Cardiac muscle cell (in vitro differentiated cells and primary cell): ENCODE results near the gene SCYL3. TPM values are rescaled to one million over a fixed set of nuclear protein-coding genes. Genes with fewer than 3 reads are reported as not detected.

ENCODE experiments used
- DNase-seq, 2 donors: peaks; one replicate each; pipeline versions ENCODE4 v3.0.0 to v3.0.0-alpha.2; 2010 to 2017; ENCODE audit warnings: low read depth in 1 of 2, low spot score in 1 of 2
- H3K27ac ChIP-seq: fragments of 200-600 bp; sonication (generic); 2 replicates; pipeline ENCODE4 v1.5.1; 2016
- H3K27me3 ChIP-seq: fragments of 200-600 bp; sonication (generic); 2 replicates; pipeline ENCODE4 v1.6.0; 2016; ENCODE audit warnings: control low read depth
- H3K36me3 ChIP-seq: fragments of 200-600 bp; sonication (generic); 2 replicates; pipeline ENCODE4 v1.5.1; 2016; ENCODE audit warnings: control low read depth
- H3K4me1 ChIP-seq: fragments of 200-600 bp; sonication (generic); 2 replicates; pipeline ENCODE4 v1.8.1; 2017; ENCODE audit warnings: low read depth, mild to moderate bottlenecking, mixed run types
- H3K4me3 ChIP-seq: fragments of 200-600 bp; sonication (generic); 2 replicates; pipeline ENCODE4 v1.5.1; 2016; ENCODE audit warnings: mild to moderate bottlenecking
- H3K9me3 ChIP-seq: fragments of 200-600 bp; sonication (generic); 2 replicates; pipeline ENCODE4 v1.5.1; 2017; ENCODE audit warnings: low read depth, mild to moderate bottlenecking, control low read depth
- CTCF ChIP-seq: IDR thresholded peaks from 2 replicates; pipeline ENCODE4 v1.5.1; 2012; ENCODE audit warnings: low read depth, mild to moderate bottlenecking, low read length
- polyA plus RNA-seq: library from polyadenylated mRNA; unstranded; fragments of >200 nt; fragmentation: Nextera tagmentation; extraction: Ambion mirVana; gene quantifications from 2 replicates; pipeline ENCODE4 v1.2.1, GENCODE V29; 2016
- total RNA-seq: library from RNA; depleted of rRNA; stranded (reverse); fragments of >200 nt; gene quantifications from 2 replicates; pipeline ENCODE4 v1.2.3, GENCODE V29; 2016

The SCYL3 gene
- total and polyA plus RNA-seq, 2 experiments from 2014 or later = 4.6 to 9.4 TPM

GRCh38 chr1:169838942-169839341 lies 54.8 kb downstream of the SCYL3 start:
- no peak for TF ChIP-seq CTCF
- peaks cover 6% of the 10 kb centered on the region for H3K36me3 ChIP-seq

GRCh38 chr1:169836198-169836597 lies 57.5 kb downstream of the SCYL3 start:
- Histone ChIP-seq H3K36me3 (peaks cover 6% of the 10 kb centered on the region), H3K4me1 (no peaks in the 10 kb centered on the region), H3K27ac (no peak overlapping the region), H3K4me3 (no peak overlapping the region), H3K9me3 (no peaks in the 10 kb centered on the region), H3K27me3 (no peaks in the 10 kb centered on the region)
- no peak for DNase-seq
- no peak for TF ChIP-seq CTCF

More at GRCh38 chr1:169838942-169839341, 54.8 kb downstream of the SCYL3 start:
- Histone ChIP-seq H3K27me3 (no peaks in the 10 kb centered on the region), H3K9me3 (no peaks in the 10 kb centered on the region), H3K4me3 (no peak overlapping the region), H3K27ac (no peak overlapping the region), H3K4me1 (peaks cover 4% of the 10 kb centered on the region)
- DNase-seq = no peak

GRCh38 chr1:169835647-169836046 lies 58.0 kb downstream of the SCYL3 start:
- Histone ChIP-seq H3K4me1 (no peaks in the 10 kb centered on the region), H3K9me3 (no peaks in the 10 kb centered on the region), H3K27ac (no peak overlapping the region), H3K36me3 (peaks cover 6% of the 10 kb centered on the region), H3K27me3 (no peaks in the 10 kb centered on the region), H3K4me3 (no peak overlapping the region)
- DNase-seq = no peak
- TF ChIP-seq CTCF = no peak

GRCh38 chr1:169834869-169835268 lies 58.8 kb downstream of the SCYL3 start:
- H3K4me1 ChIP-seq = no peaks in the 10 kb centered on the region
- no peak overlapping the region for H3K27ac ChIP-seq
- H3K4me3 ChIP-seq = no peak overlapping the region
- no peaks in the 10 kb centered on the region for H3K9me3 ChIP-seq
- H3K27me3 ChIP-seq = no peaks in the 10 kb centered on the region
- DNase-seq = no peak
- no peak for TF ChIP-seq CTCF
- peaks cover 8% of the 10 kb centered on the region for H3K36me3 ChIP-seq

GRCh38 chr1:169833179-169833901 lies 60.4 kb downstream of the SCYL3 start:
- Histone ChIP-seq H3K36me3 (peaks cover 8% of the 10 kb centered on the region), H3K4me1 (no peaks in the 10 kb centered on the region), H3K27me3 (no peaks in the 10 kb centered on the region), H3K9me3 (no peaks in the 10 kb centered on the region), H3K27ac (no peak overlapping the region), H3K4me3 (no peak overlapping the region)
- no peak for TF ChIP-seq CTCF
- no peak for DNase-seq
